ENCODE data around the gene DUOXA1.

- TF ChIP-seq, protein P1, sequence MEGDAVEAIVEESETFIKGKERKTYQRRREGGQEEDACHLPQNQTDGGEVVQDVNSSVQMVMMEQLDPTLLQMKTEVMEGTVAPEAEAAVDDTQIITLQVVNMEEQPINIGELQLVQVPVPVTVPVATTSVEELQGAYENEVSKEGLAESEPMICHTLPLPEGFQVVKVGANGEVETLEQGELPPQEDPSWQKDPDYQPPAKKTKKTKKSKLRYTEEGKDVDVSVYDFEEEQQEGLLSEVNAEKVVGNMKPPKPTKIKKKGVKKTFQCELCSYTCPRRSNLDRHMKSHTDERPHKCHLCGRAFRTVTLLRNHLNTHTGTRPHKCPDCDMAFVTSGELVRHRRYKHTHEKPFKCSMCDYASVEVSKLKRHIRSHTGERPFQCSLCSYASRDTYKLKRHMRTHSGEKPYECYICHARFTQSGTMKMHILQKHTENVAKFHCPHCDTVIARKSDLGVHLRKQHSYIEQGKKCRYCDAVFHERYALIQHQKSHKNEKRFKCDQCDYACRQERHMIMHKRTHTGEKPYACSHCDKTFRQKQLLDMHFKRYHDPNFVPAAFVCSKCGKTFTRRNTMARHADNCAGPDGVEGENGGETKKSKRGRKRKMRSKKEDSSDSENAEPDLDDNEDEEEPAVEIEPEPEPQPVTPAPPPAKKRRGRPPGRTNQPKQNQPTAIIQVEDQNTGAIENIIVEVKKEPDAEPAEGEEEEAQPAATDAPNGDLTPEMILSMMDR (IDR thresholded peaks at IDR 0.05; ENCODE audit: insufficient read depth, low read length) = no peak
- no peak for TF ChIP-seq REST (IDR thresholded peaks at IDR 0.05; ENCODE audit: insufficient replicate concordance, low read depth)
Observed at GRCh38 chr15:45130291-45131000, 767 bp upstream of the DUOXA1 start.
